Limb (tissue), 2 donors: Measurements from ENCODE around the gene CCDC148.
"Not testable (repeated sequence)": the region's sequence is repeated elsewhere in the genome, so short reads cannot be mapped to it uniquely, and the experiment has no call there.

Experiments
- DNase-seq, 2 donors: peaks; one replicate each; pipeline ENCODE4 v3.0.0-alpha.2; 2016; ENCODE audit errors: extremely low spot score in 2 of 2

CCDC148 gene

DNA sequence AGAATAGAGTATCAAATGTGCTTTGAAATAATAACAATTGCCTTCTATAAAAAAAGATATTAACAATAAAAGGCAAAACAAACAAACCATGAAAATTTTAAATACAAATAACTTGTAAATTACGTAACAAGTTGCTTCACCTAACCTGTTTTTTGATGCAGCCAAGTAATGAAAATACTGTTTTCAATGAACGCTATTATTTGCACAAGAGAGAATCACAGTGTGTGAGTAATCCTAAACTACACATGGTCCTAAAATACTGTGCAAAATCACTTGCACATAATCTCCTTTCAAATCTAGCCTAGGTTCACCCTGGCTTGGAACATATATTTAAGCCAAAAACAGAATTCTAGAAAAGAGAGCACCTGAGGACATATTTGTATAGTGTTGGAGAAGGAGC lies 98.9 kb downstream of the CCDC148 start:
- DNase-seq, result no peak

DNA sequence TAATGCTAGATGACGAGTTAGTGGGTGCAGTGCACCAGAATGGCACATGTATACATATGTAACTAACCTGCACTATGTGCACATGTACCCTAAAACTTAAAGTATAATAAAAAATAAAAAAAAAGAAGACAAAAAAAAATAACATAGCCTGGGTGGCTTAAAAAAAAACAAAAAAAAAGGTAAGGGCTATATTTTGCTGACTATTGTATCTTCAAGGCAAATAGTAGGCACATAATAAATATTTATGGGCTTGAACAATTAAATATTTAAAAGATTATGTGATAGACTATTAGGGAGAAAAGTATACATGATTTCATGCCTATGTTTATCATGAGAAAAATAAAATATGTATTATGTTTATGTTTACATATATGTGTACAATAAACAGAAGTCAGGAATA lies 99.4 kb downstream of the CCDC148 start:
- DNase-seq, result no peak

DNA sequence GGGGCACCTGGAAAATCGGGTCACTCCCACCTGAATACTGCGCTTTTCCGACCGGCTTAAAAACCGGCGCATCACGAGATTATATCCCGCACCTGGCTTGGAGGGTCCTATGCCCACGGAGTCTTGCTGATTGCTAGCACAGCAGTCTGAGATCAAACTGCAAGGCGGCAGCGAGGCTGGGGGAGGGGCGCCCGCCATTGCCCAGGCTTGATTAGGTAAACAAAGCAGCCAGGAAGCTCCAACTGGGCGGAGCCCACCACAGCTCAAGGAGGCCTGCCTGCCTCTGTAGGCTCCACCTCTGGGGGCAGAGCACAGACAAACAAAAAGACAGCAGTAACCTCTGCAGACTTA lies 105.1 kb downstream of the CCDC148 start:
- not testable (repeated sequence) for DNase-seq

GRCh38 chr2:158350751-158351465 lies 105.6 kb downstream of the CCDC148 start:
- DNase-seq, result not testable (repeated sequence)

DNA sequence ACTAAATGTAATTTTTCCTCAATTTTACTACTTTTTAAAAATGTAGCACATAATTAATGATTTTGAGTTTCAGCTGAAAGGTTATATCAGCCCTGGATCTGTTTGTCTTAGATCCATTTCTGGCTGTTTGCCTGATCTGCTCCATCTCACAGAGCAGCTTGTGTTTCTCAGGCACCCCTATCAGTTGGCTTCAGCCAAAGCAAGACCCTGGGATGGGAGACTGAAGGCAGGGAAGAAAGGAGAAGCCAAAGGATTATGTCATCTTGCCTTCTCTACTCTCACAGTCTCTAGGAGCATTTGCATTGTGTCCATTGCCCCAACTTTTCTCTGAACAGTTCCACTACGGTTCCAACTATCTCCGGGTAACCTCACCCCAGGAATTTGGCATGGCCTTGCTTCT lies 110.5 kb downstream of the CCDC148 start:
- DNase-seq, result no peak

GRCh38 chr2:158339513-158339912 lies 117.0 kb downstream of the CCDC148 start:
- DNase-seq, result no peak

- no peak for DNase-seq
Observed at GRCh38 chr2:158337018-158337417, 119.5 kb downstream of the CCDC148 start.

GRCh38 chr2:158331799-158332198 lies 124.8 kb downstream of the CCDC148 start:
- DNase-seq, result not testable (repeated sequence)

GRCh38 chr2:158325782-158326340 lies 130.7 kb downstream of the CCDC148 start:
- DNase-seq, result no peak

DNA sequence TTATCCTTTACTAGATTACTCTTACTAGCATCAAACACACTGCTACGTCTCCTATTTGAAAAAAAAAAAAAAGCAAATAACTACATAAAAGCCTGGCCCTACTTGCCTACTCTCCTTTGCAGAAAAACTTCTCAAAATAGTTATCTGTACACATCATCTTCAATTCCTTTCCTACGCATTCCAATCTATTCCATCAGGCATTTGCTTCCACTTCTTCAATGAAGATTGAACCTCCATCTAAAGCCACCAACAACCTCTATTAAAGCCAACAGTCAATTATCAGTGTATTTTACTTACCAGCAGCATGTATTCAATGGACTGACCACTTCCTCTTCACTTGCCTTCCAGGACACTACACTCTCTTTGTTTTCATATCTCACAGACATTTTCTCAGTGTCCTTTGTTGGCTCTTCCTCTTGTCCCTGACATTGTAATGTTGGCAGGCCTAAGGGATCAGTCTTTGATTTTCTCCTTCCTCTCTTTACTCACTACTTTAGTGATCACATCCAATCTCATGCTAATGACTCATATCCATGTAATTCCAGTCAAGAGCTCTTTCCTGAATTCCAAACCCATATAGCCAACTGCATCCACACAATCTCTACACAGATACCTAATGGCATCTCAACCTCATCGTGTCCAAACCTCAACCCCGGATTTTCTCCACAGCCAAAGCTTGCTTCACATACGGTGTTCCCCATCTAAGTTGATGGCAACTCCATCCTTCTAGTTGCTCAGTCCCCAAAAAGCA lies 131.3 kb downstream of the CCDC148 start:
- no peak for DNase-seq

GRCh38 chr2:158323381-158323780 lies 133.2 kb downstream of the CCDC148 start:
- no peak for DNase-seq

DNA sequence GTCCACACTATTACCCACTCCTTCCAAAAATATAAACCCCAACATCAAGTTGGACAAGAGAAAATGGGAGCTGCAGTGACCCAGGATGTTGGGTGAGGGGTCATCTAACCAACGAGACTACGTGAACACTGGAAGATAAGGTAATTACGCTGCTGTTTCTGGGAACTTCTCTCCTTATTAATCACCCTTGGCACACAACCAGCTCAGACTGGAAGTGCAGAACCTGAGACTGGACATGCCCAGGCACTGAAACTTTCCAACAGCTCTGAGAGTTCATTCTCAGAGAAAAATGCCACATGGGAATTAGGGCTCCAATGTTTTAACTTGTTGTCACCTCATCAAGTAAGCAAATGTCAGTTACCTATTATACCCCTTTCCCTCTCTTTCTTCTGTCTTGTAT lies 135.3 kb downstream of the CCDC148 start:
- no peak for DNase-seq

- no peak for DNase-seq
Observed at GRCh38 chr2:158319269-158319668, 137.3 kb downstream of the CCDC148 start.

DNA sequence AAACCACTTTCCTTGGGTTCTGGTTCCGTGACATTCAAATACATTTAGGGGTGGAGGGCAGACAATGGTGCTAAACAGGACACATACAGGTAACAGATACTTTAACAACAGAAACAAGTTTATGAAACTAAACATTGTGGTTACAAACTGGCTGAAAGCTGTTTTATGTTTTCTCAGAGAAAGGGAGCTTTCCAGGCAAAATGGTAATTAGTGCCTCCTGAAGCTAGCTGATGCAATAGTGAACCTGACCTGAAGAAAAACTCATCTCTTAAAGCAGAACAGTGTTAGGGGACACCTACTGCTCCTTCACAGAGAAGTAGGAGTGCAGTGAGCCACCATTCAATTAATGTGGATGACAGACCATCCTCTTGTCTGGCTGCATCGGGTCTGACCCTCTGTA lies 138.9 kb downstream of the CCDC148 start:
- DNase-seq, result no peak

DNA sequence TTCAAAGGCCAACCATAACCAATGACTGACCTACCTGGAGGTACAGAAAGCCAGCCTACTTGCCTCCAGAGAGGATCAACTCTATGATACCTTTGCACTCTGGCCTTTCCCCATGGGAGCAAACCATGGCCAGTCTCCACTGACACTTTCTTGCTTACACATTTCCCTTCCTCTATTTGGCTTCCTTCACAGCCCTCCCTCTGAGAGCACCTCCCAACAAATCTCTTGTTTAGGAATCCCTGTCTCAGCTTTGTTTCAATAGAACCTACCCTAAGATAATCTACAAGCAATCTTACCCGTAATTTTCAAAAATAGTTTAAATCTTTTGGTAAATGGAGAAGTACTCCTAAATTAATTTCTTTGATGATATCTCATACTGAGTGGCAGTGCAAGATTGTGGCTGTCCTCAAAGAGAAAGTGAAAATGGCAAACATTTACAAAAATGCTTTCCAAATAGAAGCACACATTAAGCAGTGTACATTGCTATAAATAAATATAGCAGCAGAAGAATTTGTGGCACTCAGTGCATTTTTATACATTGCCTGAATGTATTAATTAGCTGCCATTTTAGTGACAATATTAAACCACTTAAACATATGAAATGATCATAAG lies 140.6 kb downstream of the CCDC148 start:
- no peak for DNase-seq

- DNase-seq, result no peak
Observed at GRCh38 chr2:158315000-158315399, 141.6 kb downstream of the CCDC148 start.

GRCh38 chr2:158313734-158314133 lies 142.8 kb downstream of the CCDC148 start:
- no peak for DNase-seq

DNA sequence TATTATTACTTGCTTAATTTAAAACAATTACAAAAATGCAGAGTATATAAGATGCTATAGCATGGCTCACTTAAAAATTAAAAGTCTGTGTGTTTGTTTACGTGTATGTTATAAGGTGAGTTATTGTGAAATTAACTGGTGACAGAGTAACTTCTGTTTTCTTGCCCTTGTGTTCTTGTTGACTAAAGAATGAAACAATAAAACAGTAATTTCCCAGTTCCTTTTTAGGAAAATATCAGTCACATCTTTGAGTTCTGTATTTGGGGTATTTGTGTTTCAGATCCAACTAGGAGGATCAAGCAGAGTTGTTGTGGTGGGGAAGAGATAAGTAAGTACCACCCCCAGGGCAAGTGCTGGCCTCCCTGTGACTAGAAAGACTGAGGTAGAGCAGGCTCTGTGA lies 143.6 kb downstream of the CCDC148 start:
- DNase-seq, result no peak

- not testable (repeated sequence) for DNase-seq
Observed at GRCh38 chr2:158310407-158310806, 146.1 kb downstream of the CCDC148 start.

- no peak for DNase-seq
Observed at GRCh38 chr2:158305501-158305900, 151.1 kb downstream of the CCDC148 start.

DNA sequence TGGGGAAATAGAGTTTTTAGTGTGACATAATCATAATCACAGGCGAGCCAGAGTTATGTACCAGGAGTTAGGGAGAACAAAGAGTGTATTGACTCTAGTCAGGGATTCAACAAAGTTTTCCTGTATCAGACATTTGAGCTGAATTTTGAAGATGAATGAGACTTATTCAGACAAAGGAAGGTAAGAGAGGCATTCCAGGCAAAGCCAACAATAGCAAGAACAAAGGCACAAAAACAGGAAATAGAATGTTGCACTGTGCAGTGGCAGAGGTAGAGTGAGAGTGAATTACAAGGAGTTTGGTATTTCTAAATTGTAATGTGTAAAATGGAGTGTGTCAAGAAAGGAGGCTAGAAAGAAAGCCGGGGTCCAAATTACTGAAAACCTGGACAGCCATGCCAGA lies 156.2 kb downstream of the CCDC148 start:
- DNase-seq, result no peak

- DNase-seq, result no peak
Observed at GRCh38 chr2:158297606-158298005, 158.9 kb downstream of the CCDC148 start.
